NCI-H2171 treated with DMSO at 0.1 percent for 48 hours (cell line): ENCODE data around the gene IKZF3.
"Not testable (repeated sequence)": the region's sequence is repeated elsewhere in the genome, so short reads cannot be mapped to it uniquely, and the experiment has no call there.

Experiments used
- DNase-seq: peaks from one replicate; lab custom pipeline; 2025; lab: John Stamatoyannopoulos, UW

Gene IKZF3

DNA sequence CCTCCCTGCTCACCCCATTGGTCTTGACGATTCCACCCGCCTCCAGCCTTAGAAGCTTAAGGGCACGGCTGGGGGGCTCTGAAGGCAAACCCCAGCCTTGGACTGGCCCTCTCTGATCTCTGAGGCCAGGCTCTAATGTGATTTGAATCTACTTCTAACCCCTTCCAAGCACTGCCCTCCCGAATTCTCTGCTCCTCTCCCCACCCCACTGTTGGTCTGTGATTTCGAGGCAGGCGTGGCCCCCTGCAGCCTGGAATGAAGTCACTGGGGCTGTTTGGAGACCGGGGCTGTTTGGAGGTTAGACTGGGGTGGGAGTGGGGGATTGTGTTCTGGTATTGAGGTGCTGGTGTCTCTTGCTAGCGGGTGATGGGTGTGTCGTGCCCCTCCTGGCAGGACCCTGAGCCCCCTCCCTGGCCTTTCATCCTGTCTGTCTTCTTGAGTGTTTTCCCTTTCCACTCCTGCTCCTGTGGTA is 124.2 kb downstream of the IKZF3 start:
- DNase-seq = no peak

DNA sequence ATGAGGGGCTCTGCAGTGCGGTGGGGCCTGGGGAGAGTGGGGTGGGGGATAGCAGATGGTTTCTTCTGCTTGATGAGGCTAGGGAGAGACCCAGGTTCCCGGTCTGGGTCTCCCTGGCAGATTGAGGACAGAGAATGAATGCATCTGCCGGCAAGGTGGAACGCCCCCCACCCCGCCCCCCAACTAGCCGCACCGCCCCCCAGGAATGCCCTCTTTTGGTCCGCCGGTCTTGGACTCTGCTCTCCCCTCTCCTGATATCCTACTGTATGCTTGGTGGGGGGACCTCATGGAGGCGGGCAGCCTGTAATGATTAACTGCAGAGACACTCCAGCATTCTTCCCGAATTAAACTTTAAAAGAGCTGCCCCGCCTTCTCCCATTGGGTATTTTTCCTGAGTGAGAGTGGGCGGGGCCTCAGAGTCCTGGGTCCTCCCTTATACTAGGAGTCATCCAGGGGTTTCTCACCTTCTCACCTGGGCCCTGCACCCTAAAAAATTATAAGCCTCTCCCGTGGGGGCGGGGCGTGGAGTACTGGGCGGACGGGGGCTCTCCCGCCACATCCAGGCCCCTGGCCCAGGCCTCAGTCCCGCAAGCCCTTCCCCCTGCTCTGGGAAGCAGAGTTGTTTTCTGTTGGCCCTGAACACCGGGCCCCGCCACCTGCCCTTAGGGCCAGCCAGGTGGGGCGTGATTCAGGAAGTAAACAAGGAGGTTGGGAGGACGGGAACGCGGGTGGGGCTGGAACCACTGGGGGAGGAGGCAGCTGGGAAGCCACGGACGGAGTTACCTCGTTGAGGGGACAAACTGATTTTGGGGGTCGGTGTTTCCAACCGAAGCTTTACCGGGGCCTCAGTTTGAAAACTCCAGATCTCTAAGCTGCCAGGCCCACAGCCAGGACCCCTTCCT is 124.9 kb downstream of the IKZF3 start:
- DNase-seq = peak; percentile 66

DNA sequence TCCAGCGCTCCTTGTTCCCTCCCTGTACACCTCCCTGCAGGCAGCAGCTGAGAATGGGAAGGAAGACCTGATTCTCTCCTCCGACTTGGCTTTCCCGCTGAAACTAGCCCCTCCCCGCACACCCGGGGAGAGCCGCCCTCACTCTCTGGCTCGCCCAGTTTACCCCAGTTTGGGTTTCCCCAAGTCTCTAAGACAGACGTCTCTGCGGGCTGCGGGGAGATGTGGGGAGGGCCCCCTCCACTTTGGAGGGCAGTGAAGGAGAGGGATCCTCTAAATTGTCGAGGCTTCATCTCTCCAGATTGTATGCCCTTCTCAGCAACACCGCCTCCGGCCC is 125.6 kb downstream of the IKZF3 start:
- peak; percentile 70 for DNase-seq

DNA sequence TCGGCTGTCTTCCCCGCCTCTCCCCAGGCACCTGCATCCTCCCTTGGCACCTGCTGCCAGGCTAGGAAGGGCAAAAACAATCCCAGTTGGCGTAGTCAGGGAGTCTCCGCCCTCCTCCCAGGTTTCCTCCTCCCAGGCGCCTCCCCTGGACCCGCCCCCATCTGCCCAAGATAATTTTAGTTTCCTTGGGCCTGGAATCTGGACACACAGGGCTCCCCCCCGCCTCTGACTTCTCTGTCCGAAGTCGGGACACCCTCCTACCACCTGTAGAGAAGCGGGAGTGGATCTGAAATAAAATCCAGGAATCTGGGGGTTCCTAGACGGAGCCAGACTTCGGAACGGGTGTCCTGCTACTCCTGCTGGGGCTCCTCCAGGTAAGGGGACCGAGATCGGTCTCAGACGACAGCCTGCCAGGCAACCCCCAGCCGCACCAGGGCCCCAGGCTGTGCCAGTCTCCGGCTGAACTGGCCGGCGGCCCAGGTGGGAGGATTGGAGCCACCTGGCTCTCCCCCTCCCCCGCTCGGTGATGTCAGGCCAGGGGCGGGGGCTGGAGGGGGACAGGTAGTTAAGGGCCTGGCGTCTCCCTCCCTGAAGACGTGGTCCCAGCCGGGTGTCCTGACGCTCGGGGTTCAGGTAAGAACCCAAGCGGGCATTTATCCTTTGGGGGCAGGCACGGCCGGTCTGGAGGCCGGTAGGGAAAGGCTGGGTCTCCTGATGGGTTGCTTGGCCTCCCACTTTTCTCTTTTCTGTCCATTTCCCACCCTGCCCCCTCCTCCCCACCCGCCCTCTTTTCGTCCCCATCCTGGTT is 126.1 kb downstream of the IKZF3 start, which contains the start of gene GRB7:
Gene GRB7 (plus strand): TSS at position 179 of the 808 bp plus-strand sequence. CDS start 4,364 bp downstream, outside the sequence.
- DNase-seq = peak; percentile 87

DNA sequence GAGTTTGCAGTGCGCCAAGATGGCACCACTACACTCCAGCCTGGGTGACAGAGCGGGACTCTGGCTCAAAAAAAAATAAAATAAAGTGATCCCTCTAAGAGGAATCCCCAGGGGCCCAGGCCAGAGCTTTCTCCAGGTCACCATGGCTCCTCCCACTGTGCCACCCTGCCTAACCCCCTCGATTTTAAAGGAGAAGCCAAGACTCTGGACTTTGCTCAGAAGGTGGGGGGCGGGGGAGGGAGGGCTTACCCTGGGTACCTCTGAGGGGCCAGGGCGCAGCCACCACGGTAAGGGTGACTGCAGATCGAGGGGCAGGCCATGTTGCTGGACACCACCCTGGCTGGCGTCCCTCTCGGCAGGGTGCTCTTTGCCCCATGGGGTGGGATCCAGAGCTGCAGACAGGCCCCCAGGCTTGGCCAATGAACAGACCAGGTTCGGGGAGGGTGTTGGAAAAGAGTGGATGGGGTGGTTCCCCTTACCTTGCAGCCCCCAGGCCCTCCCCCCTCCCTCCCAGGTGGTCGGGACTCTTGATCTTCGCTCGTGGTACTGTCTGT is 126.8 kb downstream of the IKZF3 start:
- DNase-seq = no peak

DNA sequence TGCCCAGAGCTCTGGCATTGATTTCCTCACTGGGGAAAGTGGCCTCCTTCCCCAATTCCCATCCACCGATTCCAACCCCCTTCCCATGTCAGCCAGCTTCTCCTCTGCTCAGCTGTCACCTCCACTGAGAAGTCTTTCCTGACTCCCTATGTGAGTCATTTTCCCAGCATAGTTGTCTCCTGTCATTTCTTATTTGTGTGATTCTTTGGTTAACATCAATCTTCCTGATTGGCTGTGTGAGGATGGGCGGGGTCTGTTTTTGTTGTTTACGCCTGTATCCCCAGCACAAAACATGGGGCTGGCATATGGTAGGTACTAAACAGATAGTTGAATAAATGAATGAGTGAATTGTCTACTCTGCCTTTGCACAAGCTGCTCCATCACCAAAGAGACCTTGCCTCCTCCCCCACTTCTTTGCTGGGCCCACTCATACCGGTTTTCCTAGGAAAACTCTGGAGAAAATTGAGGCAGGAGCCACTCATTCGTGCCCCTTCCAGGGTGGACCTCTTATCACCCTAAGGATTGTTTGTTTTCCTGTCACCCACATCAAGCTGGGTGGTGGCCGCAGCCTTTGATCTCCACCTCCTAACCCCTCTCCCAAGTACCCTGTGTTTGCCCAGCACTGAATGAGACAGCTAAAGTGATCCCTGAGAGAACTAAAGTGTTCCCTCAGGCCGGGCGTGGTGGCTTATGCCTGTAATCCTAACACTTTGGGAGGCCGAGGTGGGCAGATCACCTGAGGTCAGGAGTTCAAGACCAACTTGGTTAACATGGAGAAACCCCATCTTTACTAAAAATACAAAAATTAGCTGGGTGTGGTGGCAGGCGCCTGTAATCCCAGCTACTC is 127.6 kb downstream of the IKZF3 start:
- no peak for DNase-seq

DNA sequence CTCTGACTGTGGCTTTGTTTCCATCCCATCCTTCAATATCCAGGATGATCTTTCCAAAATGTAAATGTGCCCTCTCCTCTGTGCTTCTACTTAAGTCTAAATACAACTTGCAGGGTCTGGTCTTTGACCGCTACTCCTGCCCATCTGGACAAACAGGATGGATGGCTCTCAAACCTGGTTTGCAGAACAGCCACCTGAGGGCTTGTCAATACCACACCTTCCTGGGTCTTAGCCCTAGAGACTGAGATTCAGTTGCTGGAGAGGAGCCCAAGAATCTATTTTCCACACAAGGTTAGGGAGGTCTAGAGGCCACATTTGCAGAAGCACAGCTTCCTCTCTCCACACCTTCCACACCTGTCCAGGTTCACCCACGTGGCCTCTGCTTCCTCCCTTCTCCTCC is 128.2 kb downstream of the IKZF3 start:
- DNase-seq = no peak

DNA sequence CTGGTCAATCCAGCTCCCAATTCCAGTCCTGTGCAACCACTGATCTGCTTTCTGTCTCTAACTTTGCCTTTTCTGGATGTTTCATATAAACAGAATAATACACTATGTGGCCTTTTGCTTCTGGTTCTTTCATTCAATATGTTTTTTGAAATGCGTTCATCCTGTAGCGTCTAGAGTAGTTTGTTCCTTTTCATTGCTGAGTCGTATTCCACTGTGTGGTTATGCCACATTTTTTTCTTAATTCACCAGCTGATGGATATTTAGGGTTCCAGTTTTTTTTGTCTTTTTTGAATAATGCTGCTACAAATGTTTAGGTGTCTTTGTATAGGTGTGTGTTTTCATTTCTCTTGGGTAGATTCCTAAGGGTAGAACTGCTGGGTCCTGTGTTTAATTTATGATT is 131.5 kb downstream of the IKZF3 start:
- DNase-seq = no peak

DNA sequence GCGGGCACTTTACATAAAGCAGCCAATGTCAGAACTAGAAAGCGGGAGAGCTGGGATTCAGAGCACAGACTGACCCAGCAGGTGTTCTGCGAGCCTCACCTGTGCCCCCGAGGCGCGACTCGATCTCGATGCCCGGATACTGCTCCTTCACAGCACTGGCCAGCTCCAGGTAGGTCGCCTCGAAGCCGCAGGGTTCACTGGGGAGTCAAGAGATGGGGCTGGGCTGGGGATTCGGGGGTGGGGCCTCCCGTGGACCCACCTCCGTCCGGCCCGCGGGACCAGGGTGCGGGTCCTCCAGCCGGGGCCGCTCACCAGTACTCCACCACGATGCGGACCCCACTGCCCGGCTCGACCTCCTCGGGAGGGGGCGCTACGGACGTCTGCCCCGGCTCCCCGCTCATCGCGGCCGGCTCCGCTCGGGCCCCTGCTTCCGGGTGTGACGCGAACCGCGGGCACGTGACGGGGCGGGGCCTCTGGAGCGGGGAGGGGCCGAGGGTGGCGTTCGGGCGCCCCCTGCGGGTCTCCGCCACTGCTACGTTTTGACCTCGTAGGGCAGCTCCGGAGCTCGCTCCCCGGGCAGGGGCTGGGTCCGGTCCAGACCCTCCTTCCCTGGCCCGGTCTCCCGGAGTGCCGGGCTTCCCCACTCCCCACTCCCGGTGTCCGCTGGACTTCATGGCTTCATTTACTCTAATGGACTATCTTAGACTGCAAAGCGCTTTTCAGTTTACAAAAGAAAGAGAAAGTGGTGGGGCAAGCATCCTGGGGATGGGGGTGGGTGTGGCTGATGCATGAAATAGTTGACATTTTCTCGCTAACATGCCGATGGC is 133.8 kb downstream of the IKZF3 start, which contains the start of gene MIEN1:
Gene MIEN1 (minus strand): TSS at position 438 of the 827 bp plus-strand sequence. CDS start 37 bp downstream, at position 401.
- DNase-seq = peak; percentile 72

DNA sequence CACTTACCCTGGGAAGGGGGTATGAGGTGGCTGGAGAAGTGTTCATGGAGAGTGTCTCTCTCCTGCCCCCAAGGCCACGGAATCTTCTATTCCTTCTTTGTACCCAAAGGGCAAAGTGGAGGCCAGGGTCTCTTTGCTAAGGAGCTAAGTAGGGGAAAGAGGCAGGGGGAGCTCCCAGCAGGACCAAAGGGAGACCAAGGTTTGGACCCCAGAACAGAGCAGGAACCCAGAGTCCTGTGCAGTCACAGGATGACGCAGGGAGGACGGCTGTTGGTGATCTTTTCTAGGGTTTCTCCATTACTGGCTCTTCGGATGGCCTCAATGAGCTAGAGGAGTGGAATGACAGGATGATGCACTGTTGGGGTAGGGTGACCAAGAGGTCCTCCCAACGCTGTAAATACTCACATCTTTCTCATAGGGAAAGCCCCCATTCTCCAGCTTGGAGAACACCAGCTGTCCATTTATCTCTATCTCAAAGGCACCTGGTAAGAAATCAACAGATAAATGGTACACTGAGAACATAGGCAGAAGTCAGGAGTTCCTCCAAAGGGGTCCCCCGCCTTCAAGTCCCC is 134.7 kb downstream of the IKZF3 start:
- no peak for DNase-seq

DNA sequence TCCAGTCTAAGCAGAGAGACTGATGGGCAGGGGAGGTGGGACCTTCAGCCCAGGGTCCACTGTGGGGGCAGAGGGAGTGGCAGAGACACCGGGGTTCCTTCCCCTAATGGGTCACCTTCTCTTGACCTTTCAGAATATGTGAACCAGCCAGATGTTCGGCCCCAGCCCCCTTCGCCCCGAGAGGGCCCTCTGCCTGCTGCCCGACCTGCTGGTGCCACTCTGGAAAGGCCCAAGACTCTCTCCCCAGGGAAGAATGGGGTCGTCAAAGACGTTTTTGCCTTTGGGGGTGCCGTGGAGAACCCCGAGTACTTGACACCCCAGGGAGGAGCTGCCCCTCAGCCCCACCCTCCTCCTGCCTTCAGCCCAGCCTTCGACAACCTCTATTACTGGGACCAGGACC is 136.6 kb downstream of the IKZF3 start:
- DNase-seq = no peak

DNA sequence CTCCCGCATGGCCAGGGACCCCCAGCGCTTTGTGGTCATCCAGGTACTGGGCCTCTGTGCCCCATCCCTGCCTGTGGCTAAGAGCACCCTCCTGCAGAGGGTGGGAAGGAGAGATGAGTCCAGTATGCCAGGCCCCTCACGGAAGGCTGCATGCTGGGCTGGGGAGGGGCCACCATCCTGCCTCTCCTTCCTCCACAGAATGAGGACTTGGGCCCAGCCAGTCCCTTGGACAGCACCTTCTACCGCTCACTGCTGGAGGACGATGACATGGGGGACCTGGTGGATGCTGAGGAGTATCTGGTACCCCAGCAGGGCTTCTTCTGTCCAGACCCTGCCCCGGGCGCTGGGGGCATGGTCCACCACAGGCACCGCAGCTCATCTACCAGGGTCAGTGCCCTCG is 137.5 kb downstream of the IKZF3 start:
- DNase-seq = no peak

DNA sequence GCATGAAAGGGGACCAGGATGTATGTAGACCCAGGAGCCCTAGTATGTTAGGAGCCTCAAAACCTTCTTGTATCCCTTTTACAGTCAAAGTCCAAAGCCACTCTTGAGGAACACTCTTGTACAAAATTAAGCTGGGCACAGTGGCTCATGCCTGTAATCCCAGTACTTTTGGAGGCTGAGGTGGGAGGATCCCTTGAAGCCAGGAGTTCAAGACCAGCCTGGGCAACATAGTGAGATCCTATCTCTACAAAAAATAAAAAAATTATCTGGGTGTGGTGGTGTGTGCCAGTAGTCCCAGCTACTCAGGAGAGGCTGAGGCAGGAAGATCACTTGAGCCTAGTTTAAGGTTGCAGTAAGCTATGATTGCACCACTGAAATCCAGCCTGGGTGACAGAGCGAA is 138.2 kb downstream of the IKZF3 start:
- not testable (repeated sequence) for DNase-seq

DNA sequence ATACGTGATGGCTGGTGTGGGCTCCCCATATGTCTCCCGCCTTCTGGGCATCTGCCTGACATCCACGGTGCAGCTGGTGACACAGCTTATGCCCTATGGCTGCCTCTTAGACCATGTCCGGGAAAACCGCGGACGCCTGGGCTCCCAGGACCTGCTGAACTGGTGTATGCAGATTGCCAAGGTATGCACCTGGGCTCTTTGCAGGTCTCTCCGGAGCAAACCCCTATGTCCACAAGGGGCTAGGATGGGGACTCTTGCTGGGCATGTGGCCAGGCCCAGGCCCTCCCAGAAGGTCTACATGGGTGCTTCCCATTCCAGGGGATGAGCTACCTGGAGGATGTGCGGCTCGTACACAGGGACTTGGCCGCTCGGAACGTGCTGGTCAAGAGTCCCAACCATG is 139.4 kb downstream of the IKZF3 start:
- no peak for DNase-seq

DNA sequence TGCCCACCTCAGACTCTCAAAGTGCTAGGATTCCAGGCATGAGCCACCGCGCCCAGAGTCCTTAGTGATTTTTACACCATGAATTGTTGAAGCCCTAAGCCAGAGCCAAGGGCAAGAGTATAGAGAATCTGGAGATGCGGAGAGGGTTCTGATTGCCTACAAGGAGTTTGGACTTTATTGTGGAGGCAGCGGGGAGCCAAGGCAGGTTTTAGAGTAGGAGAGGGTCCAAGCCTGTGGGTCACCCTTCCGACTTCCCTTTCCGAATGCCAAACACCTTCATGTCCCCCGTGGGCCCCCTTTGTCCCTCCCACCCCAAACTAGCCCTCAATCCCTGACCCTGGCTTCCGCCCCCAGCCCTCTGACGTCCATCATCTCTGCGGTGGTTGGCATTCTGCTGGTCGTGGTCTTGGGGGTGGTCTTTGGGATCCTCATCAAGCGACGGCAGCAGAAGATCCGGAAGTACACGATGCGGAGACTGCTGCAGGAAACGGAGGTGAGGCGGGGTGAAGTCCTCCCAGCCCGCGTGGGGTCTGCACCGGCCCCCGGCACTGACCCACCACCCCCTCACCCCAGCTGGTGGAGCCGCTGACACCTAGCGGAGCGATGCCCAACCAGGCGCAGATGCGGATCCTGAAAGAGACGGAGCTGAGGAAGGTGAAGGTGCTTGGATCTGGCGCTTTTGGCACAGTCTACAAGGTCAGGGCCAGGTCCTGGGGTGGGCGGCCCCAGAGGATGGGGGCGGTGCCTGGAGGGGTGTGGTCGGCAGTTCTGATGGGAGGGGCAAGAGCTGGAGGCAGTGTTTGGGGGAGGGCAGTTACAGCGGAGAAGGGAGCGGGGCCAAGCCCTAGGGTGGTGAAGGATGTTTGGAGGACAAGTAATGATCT is 140.9 kb downstream of the IKZF3 start:
- DNase-seq = no peak

DNA sequence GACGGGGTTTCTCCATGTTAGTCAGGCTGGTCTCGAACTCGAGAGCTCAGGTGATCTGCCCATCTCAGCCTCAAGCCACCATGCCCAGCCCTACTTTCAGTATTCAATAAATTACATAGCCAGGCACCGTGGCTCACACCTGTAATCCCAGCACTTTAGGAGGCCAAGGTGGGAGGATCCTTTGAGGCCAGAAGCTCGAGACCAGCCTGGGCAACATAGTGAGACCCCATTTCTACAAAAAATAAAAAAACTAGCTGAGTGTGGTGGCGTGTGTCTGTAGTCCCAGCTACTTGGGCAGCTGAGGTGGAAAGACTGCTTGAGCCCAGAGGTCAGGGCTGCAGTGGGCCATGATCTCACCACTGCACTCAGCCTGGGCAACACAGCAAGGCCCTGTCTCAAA is 142.0 kb downstream of the IKZF3 start:
- DNase-seq = no peak

DNA sequence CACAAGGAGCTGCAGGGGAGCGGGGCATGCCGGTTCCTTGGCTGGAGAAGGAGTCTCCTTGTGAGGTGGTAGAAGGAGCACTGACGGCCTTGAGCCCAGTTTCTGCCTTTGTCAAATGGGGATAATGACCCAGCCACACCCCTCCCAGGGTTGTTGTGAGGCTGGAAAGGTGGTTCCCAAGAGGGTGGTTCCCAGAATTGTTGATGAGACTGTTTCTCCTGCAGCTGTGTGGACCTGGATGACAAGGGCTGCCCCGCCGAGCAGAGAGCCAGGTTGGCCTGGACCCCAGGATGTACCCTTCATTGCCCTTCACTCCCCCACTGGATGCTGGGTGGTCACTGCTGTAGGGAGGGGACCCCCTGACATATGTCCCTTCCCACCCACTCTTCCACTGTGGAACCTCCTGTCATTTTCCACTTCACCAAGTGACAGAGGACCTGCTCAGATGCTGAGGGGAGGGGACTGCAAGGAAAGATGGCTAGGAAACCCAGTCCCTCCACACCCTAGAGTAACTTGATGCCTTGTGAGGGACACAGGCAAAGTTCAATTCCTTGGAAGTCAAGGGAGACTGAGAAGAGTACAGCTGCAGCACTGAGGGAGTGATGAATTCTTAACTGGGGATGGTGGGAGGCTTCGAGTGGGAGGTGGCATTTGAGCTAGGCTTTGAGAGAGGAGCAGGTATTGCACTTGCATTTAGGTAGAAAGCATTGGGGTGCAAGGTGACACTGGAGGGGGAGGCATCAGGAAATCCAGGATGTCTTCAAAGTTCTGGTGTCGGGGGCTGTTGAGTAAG is 144.4 kb downstream of the IKZF3 start:
- no peak for DNase-seq

DNA sequence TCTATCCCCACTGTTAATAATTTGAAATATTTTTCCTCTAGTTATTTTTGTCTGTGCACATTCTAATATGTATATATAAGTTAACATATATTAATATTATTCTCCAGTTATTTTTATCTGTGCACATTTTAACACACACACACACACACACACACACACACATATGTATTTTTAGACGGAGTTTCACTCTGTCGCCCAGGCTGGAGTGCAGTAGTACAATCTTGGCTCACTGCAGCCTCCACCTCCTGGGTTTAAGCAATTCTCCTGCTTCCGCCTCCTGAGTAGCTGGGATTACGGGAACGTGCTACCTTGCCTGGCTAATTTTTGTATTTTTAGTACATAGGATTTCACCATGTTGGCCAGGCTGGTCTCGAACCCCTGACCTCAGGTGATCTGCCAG is 146.5 kb downstream of the IKZF3 start:
- no peak for DNase-seq
